RPMI7951 (cell line): ENCODE measurements around the gene FILIP1L. TPM values are rescaled to one million over a fixed set of nuclear protein-coding genes. Genes with fewer than 3 reads are reported as not detected.

Experiments used
- DNase-seq: peaks from one replicate; pipeline ENCODE4 v3.0.0-alpha.2; 2012; ENCODE audit warnings: low read depth
- total RNA-seq: library from RNA; depleted of rRNA; stranded (reverse); fragments of >200 nt; shearing (Covaris generic); gene quantifications from 2 replicates; pipeline ENCODE4 v1.2.3, GENCODE V29; 2014

FILIP1L gene
- total RNA-seq, 1 experiment from 2014 or later: not detected

DNA sequence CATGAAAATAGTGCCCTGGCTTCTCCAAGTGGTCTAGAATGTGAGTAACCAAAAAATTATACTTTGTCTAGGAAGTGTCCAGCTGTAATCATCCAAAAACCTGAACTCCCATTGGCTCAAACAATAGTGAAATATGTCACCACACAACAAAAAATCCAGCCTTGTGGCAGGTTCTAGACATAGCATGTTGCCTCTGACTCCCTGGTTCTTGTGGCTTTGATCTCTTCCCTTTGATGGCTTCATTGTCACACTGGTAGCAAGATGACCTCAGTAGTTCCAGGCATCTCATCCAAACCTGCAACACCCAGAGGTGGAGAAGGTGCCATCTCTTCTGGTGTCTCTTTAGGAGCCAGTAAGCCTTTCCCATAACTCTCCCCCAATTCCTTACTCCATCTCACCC lies 222.0 kb downstream of the FILIP1L start:
- no peak for DNase-seq

DNA sequence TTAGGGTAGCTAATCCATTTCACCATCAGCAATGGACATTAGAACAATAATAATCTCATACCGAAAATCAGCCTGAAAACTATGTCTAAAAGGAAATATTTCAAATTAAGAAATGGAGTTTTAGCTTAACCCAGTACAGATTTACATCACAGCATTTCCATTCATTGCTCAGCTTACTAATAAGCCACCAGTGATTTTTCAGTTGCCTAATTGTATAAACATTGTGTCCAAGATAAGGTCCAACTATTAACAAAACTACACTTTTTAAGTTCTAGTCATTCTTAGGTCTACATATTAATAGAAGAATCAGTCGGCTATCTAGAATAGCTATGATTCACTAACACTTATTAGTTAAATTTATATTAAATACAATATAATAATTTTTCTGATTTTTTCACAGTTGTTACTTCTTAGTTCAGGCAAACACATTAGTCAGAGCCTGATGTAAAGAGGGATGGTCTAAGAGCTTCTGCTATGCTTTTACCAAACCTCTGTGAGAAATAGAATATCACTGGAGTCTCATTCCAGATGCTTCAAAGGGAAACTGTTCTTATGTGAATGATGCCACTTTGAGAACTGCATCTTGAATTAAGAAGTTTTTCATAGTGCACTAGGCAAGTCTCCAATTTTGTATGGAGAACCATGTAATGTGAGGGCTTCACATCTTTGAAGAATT lies 222.6 kb downstream of the FILIP1L start:
- DNase-seq: no peak

DNA sequence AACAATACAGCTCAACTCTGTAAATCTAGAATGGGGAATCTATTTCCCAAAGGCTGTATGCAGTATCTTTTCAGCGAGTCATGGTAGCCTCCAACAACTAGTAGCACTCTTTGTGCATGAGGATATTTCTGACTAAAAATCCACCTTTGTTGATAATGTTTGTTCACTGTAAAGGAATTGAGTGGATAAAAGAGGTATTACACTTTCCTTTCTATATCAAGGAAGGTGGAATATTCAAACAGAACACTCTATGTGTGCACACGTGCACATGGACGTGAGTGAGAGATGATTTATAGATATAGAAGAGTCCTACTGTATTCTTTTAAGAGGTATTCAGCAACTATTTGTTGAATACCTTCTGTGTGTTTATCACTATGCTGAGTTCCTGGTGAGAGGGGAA lies 228.4 kb downstream of the FILIP1L start:
- DNase-seq: no peak

DNA sequence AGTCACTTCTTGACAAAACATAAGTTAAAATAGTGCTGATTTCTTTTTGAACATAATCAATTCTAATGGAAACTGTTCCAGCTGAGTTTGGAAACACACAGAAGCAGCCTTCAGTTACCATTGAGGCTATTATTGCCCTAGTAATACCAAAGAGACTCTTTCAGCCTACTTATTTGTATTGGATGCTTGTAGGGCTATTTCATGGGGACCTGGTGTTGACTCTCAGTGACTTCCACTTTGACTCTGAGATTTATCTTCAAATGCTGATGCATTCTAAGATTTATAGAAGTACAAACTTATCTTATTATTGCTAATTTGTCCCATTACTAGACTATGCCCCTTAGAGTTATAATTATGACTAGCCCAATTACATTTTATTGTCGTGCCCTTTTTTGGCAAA lies 229.2 kb downstream of the FILIP1L start:
- no peak for DNase-seq

DNA sequence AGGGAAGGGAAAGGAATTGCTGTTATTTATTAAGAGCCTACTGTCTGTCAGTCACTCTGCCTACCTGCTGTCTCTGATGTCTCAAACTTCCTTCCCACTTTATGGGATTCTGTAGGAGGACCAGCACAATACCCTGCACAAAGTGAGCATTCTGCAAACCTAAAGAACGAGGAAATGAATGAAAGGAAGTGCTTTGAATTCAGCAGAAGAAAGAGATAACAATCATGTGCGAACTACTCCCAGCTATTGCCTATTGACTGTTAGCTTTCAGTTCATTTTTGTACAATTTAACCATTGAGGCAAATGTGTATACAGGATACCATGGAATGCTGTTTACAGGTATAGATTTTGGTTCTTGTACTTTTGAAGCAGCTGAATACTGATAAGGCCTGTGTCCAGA lies 229.8 kb downstream of the FILIP1L start:
- DNase-seq: no peak

DNA sequence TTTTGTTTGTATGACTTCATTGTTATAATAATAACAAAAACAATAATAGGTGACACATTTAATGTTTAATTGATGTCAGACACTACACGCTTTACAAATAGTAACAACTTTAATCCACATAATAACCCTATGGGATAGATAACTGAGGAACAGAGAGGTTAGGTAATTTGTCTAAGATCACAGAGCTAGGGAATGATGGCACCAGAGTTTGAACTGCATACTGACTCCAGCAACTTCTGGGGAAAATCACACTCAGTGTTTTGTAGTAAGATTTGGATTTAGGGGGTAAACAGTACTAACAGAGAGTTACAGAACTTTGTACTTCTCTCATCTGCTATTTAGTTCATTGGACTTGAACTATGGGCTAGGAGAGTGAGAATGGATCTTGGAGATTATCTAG lies 230.6 kb downstream of the FILIP1L start:
- DNase-seq: no peak

DNA sequence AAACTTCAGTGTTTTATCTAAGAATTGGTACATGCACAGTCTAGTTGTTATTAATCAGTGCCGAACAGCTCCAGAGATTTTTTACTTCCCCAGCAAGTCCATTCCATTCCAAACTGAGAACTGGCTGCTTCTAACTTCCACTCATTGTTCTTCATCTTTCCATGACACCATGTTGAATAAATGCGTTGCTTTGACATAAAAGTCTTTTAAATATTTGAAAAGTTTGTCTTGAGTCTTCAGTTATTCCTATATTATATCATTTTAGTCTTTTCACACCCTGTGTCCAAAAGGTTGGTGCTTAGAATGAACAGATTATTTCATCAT lies 231.2 kb downstream of the FILIP1L start:
- DNase-seq: no peak

DNA sequence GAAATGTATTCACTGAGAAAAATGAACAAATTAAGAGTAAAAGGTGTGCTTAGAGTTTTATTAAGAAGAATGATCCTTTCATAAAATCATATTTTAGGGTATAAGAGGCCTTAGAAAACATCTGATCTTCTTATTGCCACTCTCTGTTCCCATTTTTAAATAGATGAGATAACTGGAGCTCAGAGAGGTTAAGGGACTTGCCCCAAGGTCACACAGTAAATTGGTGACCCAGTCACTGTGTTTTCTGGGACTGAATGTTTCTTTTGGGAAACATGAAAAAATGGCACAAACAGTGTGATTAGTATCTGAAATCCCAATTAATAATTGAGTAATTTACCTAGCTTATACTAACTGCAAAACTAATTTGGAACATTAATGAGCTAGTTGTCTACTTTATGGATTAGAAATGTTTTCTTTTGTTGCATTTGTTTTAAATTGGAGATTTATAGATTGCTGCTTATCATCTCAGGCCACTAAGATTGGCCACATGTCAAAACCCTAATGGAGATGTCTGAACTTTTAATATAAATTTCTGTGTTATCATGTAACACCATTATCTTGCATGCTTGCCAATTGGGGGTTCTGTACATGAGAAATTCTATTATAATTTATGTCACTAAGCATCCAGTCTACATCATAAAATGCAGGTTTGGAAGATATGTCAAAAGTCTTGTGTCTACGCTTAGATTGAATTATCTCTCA lies 231.7 kb downstream of the FILIP1L start:
- DNase-seq: no peak

DNA sequence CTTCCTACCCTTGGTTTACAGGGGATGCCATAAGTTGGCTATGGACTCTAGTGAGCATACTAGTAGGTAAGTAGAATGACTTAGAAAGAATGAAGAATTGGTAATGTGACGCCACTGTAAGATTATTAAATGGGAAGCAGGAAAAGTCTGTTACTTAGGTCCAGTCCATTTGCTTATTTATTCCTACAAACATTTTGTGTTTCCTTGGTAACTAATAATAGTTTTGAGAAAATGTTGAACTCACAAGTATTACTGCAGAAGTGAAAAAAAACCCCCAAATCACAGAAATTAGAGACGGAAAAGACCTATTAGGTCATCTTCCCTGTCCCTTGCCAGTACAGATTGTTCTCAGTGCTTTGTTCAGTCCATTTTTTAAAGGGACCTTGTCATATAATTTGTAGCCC lies 233.2 kb downstream of the FILIP1L start:
- DNase-seq: no peak

DNA sequence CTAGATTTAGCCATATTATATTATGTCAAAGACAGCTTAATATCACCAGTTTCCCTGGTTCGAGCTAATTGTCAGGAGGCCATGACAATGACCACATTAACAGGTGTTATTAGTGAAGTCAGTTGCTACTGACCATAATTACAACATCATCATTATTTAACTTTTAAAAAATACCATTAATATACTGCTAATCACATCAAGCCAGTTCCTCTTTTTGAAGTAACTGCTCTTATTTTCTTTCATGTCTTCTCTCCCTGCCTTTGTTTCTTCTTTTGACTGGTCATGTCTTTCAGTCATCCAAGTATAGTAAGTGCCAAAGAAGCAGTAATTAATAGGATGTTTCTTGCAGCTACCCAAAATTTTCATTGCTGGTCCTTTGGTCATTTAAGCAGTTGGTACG lies 235.0 kb downstream of the FILIP1L start:
- no peak for DNase-seq

DNA sequence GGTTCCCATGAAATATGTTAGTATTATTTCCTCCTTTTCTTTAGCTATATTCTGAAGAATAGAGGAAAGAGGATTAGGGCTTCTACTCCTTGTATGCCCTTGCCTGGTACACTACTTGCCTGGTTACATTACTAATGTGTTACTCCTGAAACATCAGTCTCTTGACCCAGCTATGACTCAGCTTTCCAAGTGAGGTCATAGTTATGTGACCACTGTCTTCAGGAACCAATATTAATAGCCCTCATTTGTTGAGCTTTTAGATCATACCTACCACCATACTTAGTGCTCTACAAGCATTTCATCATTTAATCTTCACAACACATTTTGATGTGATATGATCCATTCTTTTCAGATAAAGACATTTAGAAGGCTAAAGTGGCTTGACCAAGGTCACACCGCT lies 236.3 kb downstream of the FILIP1L start:
- peak; percentile 77 for DNase-seq

DNA sequence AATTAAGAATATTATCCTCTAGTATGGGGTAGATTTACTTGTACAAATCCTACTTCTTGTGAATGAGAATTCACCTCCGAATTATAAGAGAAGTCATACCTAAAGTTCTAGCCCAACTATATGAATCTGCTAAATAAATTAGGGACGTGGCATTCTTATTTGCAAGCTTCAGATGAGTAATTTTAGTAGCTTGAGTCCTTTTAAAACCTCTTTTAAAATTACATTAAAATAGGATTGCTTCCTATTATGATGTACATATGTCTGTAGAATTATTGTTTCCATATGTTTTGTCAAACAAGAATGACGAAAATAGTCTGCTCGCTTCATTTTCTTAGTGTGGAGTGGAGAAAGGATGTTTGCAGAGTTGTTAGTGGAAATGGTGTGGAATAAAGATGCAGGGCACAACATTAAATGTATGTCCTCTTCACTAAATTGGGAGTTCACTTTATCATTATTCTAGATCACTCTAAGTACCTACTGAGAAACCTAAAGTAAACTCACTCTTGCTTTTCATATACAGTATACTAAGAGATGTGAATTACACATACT lies 237.2 kb downstream of the FILIP1L start:
- DNase-seq: no peak

DNA sequence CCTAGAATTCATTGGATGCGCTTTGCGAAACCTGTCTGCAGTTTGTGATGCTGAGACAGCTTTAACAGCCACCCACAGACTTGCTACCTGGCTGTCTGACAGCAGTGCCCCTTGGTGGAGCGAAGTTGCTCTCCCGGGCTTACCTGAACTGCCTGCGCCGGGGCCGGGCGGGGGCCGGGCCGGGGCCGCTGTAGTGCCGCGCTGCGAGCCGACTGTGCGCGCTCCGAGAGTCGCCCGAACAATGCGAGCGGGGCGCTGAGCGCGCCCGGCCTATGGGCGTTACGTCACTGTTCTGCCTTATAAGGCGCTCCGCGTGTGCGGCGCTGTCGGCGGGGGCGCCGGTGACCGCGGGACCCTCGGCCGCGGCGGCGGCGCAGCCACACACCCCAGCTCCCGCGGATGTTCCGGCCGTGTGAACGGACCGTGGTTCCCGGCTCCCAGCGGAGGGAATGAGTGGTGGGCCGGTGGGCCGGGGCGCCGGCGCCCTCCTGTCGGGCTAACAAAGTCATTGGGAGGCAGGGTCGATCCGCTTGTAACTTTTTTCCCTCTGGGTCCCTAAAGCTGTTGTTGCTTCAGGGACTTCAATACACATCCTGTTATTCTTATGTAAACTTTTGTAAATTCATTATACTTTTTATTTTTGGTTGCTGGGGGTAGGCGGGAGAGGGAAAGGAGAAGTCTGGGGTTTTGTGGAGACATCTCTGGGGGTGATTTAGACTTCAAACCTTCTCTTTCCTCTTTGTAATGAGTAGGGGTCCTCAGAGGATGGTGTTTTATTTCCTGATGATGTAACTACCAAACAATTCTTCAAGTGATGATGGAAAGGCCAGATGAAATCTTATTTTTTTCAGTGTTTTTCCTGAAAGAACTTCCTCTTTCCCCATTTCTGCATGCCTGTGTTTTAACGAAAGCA lies 238.1 kb downstream of the FILIP1L start:
- DNase-seq: no peak

DNA sequence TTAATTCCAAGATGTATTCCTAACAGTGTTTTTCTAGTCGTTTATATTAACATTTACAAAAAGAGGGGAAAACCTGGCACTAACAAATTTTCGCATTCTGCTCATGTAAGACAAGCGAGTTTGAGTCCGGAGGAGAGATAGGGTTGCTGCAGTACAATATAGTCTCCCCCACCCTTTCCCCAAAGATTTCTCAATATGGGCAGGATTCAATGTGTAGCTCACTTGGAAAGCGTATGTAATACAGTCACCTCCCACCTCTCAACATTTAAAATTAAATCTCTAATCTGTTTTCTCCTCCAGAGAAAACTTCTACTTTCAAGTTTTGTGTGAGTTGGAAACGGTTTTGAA lies 238.7 kb downstream of the FILIP1L start:
- DNase-seq: no peak

DNA sequence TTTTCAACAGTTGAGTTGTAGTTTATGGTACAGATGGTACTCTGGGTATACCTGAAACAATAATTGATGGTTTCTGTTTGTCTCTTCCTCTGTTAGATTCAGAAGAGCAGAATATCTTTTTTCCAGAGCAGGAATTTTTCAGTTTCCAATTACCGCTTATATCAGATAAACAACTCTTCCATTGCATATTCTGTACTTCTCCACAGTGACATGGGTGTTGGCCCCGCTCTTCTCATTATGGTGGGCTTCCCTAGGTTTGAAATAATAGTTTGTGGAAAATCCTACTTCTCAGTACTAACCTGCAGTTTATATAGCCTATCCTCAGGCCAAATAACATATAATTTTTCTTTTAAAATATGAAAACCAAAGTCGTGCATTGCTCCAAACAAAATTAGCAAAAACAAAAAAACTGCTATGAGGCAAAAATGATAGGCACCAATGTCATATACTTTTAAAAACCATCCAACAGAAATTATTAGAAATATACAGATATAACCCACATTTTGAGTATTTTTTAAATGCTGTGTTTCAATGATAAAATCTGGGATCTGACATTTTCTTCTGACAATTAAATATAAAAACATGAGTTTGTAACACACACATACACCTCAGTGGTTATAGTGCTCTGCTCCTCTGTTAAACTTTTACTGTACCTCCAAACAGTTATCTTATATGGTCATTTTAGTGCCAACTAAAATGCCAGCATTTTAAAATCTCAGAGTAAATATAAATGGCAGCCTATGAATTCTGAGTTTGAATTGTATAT lies 239.9 kb downstream of the FILIP1L start:
- no peak for DNase-seq

DNA sequence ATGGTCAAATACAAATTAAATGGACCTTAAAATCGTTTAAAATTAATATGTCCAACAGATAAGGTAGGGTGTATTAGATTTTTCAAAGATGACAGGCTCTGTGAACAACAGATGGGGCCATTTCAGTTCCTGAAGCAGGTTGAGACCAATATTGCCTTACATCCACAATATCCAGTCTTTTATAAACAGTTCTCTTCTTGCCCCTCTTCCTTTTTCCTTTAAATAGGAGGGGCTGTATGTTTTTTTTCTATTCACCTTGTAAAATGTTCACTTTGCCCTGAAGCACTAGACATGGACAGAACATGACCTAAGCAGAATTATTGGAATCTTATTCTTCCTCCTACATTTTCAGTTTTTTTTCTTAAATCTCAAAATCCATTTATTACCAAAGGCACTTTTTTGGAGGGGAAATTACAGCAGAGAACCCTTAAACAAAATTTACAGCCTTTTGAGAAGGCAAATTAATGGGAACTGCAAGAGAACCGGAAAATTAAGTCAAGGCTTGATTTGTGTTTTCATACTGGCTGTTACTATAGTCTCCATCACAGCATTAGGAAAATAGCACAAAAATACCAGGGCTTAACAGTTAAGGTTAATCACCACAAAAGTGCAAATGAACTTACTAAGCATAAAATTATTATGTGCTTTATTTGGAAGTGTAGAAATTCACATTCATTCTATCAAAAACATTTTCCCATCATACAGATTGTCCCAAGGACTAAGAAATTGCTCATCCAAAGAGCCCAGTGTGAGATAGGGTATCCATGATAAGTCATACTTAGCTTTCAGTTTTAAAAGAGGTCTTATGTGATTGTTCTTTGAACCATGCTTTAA lies 240.8 kb downstream of the FILIP1L start:
- no peak for DNase-seq

DNA sequence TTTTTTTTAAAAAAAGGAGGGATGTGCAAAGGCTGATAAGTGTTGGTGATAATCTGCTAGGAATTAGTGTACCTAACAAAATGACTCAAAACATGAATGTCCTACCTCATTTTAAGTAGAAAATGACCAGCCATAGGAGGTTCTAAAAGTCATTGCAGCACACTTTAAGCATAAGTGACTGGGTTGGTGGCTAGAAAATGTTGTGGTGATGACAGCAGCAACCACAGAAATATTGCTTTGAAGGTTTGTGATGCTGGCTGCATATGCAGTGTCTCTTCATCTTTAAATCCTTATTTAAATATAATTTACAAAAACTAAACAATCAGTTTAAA lies 241.4 kb downstream of the FILIP1L start:
- DNase-seq: no peak

DNA sequence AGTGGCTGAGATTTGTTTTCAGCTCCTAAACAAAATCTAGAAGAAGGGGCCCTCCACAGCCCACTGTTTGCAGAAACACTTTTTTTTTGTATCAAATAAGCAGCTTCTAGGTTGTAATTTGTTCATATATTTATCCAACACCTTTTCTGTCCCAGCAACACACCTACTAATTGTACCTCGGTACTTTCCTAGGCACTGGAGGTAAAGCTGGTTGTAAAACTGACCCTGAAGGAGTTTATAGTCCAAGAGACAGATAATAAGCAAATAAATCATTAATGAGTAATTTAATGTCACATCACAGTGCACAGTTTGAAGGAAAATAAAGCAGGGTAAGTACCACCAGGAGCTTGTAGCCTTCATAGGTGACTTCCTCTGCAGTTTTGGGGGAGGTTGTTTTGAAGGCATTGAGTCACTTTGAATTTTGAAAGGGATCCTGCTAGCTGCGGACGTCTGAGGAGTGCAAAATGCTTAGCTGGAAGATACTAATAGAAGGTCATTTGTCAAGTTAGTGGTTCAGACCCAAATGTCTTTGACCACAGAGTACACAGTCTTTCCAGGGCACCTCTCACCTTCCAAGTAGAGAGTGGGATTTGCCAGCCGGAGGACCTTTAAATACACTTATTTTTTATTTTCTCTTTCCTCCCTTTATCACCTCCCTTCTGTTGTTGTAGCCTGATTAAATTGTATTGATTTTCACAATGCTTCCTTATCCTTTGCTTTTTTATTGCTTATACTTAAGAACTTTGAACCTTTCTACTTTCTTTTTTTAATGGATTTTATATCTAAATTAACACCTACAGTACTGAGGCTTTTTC lies 242.9 kb downstream of the FILIP1L start:
- no peak for DNase-seq

DNA sequence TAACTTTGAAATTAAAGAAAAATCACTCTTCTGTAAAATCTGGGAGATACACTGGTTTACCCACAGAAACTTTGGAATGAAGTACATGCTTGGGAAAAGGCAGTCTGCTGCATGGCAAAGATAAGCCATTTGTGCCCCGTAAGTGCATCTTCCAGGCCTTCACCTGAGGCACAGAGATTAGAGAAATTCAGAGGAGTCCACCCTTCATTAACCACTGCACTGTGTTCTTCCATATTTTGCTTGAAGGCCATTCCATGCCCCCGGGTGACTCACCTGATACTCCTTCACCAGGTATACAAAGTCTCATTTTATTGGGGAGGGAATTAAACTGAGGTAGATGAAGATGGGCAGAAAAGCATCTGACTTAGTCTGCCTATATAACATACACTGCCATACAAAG lies 243.6 kb downstream of the FILIP1L start:
- DNase-seq: no peak

DNA sequence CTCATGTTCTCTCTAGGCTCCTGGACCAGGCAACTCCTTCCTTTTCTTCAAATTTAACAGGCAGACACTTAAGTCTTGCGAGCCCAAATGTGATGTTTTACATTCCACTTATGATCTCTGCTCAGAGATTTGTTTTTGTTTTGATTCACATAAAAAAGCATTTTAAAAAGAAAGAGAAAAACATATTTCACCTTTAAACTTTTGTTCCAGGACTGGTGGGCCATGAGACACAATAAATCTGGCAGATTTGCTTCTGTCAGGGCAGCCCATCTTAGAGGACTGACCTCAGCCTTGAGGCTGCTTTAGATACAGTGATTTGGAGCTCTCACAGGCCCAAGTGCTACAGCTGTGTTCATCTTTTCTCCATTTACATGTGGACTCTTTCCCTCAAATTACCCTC lies 244.7 kb downstream of the FILIP1L start:
- no peak for DNase-seq
